DND-41 (cell line): ENCODE data around the gene THSD7A.

Source experiments
- ATAC-seq: fragments of 200-7000 bp; cut with Tn5 transposase; 3 replicates; pipeline ENCODE4 v1.9.1; 2021; ENCODE audit warnings: low read depth; ENCODE audit not compliant: insufficient read depth
- DNase-seq: peaks from one replicate; pipeline ENCODE4 v3.0.0-alpha.2; 2020
- H2AFZ ChIP-seq: 2 replicates; pipeline ENCODE4 v1.6.0; 2012; ENCODE audit warnings: low read depth, low read length
- H3K27ac ChIP-seq: 2 replicates; pipeline ENCODE4 v1.5.1; 2012; ENCODE audit warnings: low read length, inconsistent platforms
- H3K27me3 ChIP-seq: fragments of 200-600 bp; sonication (generic); 2 replicates; pipeline ENCODE4 v1.6.0; 2012; ENCODE audit warnings: low read length, mild to moderate bottlenecking, inconsistent platforms; ENCODE audit not compliant: insufficient read depth, poor library complexity
- H3K36me3 ChIP-seq: 2 replicates; pipeline ENCODE4 v1.5.1; 2012; ENCODE audit warnings: low read length, inconsistent platforms; ENCODE audit not compliant: insufficient read depth
- H3K4me1 ChIP-seq: 2 replicates; pipeline ENCODE4 v1.5.1; 2012; ENCODE audit warnings: mild to moderate bottlenecking, low read length; ENCODE audit not compliant: insufficient read depth
- H3K4me2 ChIP-seq: 2 replicates; pipeline ENCODE4 v1.6.0; 2012; ENCODE audit warnings: mild to moderate bottlenecking, moderate library complexity, low read length, inconsistent platforms; ENCODE audit not compliant: insufficient read depth
- H3K4me3 ChIP-seq, 2 experiments: fragments of 200-600 bp in 1 of 2; shearing (Covaris generic) in 1 of 2; 2 replicates each; pipeline ENCODE4 v1.5.1; 2012 to 2016; ENCODE audit warnings: inconsistent platforms in 2 of 2, low read length in 2 of 2, mild to moderate bottlenecking in 2 of 2, low read depth in 1 of 2, moderate library complexity in 1 of 2
- H3K79me2 ChIP-seq: 2 replicates; pipeline ENCODE4 v1.6.0; 2012; ENCODE audit warnings: low read length, inconsistent platforms; ENCODE audit not compliant: insufficient read depth
- H3K9ac ChIP-seq: 2 replicates; pipeline ENCODE4 v1.6.0; 2012; ENCODE audit warnings: low read depth, mild to moderate bottlenecking, inconsistent platforms, low read length, moderate library complexity
- H3K9me3 ChIP-seq: 2 replicates; pipeline ENCODE4 v1.5.1; 2012; ENCODE audit warnings: low read length, moderate library complexity, mild to moderate bottlenecking, inconsistent platforms; ENCODE audit not compliant: insufficient read depth, severe bottlenecking
- H4K20me1 ChIP-seq: 2 replicates; pipeline ENCODE4 v1.6.0; 2012; ENCODE audit warnings: low read length; ENCODE audit not compliant: insufficient read depth
- EZH2 ChIP-seq: IDR thresholded peaks from 3 replicates; pipeline ENCODE4 v1.6.1; 2012; ENCODE audit warnings: borderline replicate concordance, low read depth, mild to moderate bottlenecking, moderate library complexity, low read length, inconsistent platforms; ENCODE audit not compliant: severe bottlenecking
- TF ChIP-seq, protein P1 (sequence below): IDR thresholded peaks from 2 replicates; pipeline ENCODE4 v1.5.1; 2012; ENCODE audit warnings: borderline replicate concordance, low read length, moderate library complexity, mild to moderate bottlenecking; ENCODE audit not compliant: poor library complexity, severe bottlenecking; ENCODE audit errors: extremely low read depth

Gene THSD7A

DNA sequence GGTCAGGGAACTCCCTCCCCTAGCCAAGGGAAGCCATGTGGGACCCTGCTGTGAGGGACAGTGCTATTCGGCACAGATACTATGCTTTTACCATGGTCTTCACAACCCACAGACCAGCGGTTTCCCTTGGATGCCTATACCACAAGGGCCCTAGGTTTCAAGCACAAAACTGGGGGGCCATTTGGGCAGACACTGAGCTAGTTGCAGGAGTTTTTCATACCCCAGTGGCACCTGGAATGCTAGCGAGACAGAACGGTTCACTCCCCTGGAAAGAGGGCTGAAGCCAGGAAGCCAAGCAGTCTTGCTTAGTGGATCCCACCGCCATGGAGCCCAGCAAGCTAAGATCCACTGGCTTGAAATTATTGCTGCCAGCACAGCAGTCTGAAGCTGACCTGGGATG is 156.8 kb downstream of the THSD7A start:
- no peak for DNase-seq
- H3K4me1 ChIP-seq, result no peaks in the 10 kb centered on the region
- H3K9ac ChIP-seq, result no peak overlapping the region
- H3K4me2 ChIP-seq, result no peak overlapping the region
- TF ChIP-seq EZH2, result no peak
- no peak overlapping the region for H2AFZ ChIP-seq
- no peaks in the 10 kb centered on the region for H3K79me2 ChIP-seq
- H4K20me1 ChIP-seq, result no peaks in the 10 kb centered on the region
- no peak overlapping the region for H3K27ac ChIP-seq
- no peak for ATAC-seq
- H3K4me3 ChIP-seq, result no peak overlapping the region
- H3K9me3 ChIP-seq, result no peaks in the 10 kb centered on the region
- no peaks in the 10 kb centered on the region for H3K36me3 ChIP-seq
- no peaks in the 10 kb centered on the region for H3K27me3 ChIP-seq

DNA sequence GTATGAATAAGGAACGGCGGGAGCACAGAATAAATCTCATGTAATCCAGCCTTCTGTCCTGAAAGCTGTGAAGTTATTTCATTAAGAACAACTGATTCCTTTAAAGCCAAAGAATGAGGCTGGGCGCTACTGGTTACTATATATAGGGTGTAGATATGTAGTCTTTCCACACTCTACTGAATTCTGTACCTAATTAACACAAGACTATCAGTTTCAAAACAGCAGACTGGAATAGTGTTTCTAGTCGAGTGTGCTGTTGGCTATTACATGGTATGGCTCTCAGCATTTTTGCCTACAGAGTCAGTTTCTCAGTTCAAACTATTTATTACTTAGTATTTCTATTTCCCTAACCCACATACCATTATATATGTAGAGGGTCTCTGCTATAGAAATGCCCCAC is 163.3 kb downstream of the THSD7A start:
- no peak overlapping the region for H2AFZ ChIP-seq
- no peak for ATAC-seq
- TF ChIP-seq EZH2, result no peak
- TF ChIP-seq, protein P1, sequence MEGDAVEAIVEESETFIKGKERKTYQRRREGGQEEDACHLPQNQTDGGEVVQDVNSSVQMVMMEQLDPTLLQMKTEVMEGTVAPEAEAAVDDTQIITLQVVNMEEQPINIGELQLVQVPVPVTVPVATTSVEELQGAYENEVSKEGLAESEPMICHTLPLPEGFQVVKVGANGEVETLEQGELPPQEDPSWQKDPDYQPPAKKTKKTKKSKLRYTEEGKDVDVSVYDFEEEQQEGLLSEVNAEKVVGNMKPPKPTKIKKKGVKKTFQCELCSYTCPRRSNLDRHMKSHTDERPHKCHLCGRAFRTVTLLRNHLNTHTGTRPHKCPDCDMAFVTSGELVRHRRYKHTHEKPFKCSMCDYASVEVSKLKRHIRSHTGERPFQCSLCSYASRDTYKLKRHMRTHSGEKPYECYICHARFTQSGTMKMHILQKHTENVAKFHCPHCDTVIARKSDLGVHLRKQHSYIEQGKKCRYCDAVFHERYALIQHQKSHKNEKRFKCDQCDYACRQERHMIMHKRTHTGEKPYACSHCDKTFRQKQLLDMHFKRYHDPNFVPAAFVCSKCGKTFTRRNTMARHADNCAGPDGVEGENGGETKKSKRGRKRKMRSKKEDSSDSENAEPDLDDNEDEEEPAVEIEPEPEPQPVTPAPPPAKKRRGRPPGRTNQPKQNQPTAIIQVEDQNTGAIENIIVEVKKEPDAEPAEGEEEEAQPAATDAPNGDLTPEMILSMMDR, result no peak

DNA sequence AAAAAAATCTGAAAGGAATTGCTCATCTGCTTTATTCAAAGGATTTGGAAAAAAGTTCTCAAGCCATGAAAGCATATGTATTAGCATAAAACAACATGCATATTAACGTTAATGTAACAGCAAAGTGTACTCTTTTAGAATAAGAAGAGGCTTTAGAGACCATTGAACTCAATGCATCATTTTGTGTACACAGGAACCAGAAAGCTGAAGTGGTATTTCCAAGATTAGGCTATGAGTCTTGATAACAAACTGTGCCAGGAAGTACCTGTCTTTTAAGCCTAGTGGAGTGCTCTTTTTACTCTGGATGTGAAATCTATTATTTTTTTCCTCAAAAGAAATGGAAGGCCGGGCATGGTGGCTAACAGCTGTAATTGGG is 164.2 kb downstream of the THSD7A start:
- no peaks in the 10 kb centered on the region for H3K27me3 ChIP-seq
- no peak overlapping the region for H3K27ac ChIP-seq
- H3K36me3 ChIP-seq, result no peaks in the 10 kb centered on the region
- H3K9me3 ChIP-seq, result no peaks in the 10 kb centered on the region
- TF ChIP-seq EZH2, result no peak
- TF ChIP-seq, protein P1, result no peak
- no peak overlapping the region for H3K4me3 ChIP-seq
- H3K4me1 ChIP-seq, result no peaks in the 10 kb centered on the region
- no peak for DNase-seq
- ATAC-seq, result no peak
- no peaks in the 10 kb centered on the region for H3K79me2 ChIP-seq
- H4K20me1 ChIP-seq, result no peaks in the 10 kb centered on the region
- H3K9ac ChIP-seq, result no peak overlapping the region
- no peak overlapping the region for H2AFZ ChIP-seq
- no peak overlapping the region for H3K4me2 ChIP-seq

More for the DNA sequence above, 163.3 kb downstream of the THSD7A start:
- no peaks in the 10 kb centered on the region for H3K36me3 ChIP-seq
- H3K27ac ChIP-seq, result no peak overlapping the region
- no peaks in the 10 kb centered on the region for H3K4me1 ChIP-seq
- no peaks in the 10 kb centered on the region for H3K27me3 ChIP-seq
- H3K4me2 ChIP-seq, result no peak overlapping the region
- DNase-seq, result no peak
- no peaks in the 10 kb centered on the region for H3K9me3 ChIP-seq
- no peaks in the 10 kb centered on the region for H3K79me2 ChIP-seq
- H3K4me3 ChIP-seq, result no peak overlapping the region
- H3K9ac ChIP-seq, result no peak overlapping the region
- H4K20me1 ChIP-seq, result no peaks in the 10 kb centered on the region

DNA sequence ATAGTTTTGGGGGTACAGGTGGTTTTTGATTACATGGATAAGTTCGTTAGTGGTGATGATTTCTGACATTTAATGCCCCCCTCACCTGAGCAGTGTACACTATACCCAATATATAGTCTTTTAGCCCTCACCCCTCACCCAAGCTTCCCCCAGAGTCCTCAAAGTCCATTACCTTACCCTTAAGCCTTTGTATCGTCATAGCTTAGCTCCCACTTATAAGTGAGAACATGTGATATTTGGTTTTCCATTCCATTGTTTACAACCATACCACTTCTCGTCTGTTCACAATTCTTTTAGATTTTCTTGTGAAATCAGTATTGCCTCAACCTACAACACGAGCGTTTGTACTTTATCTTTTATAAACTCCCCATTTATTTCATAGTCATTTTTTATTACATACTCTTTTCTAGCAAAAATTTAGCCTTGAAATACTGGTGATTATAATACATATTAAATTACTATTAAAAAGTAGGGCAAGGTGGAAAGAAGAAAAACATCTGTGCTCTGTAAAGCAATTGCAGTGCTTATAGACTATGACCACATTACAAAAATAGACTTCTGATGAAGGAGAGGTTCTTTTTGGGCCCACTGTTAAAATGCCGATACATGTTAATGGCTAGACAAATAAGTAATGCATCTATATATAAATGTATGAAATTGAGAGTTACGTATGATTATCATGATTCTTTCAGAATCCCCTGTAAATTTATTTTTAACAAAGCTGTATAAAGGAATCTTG is 164.8 kb downstream of the THSD7A start:
- H4K20me1 ChIP-seq, result no peaks in the 10 kb centered on the region
- no peak overlapping the region for H3K4me3 ChIP-seq
- H3K9ac ChIP-seq, result no peak overlapping the region
- no peaks in the 10 kb centered on the region for H3K79me2 ChIP-seq
- H3K9me3 ChIP-seq, result no peaks in the 10 kb centered on the region
- TF ChIP-seq, protein P1, result no peak
- TF ChIP-seq EZH2, result no peak
- no peak overlapping the region for H3K4me2 ChIP-seq
- no peaks in the 10 kb centered on the region for H3K4me1 ChIP-seq
- H3K36me3 ChIP-seq, result no peaks in the 10 kb centered on the region
- DNase-seq (no peak), ATAC-seq (no peak)
- no peak overlapping the region for H3K27ac ChIP-seq
- H3K27me3 ChIP-seq, result no peaks in the 10 kb centered on the region
- H2AFZ ChIP-seq, result no peak overlapping the region
